DND-41 (cell line): ENCODE data around the gene KCNH2.

ENCODE experiments used
- CTCF ChIP-seq: IDR thresholded peaks from 2 replicates; pipeline ENCODE4 v1.5.1; 2012; ENCODE audit warnings: borderline replicate concordance, low read length, moderate library complexity, mild to moderate bottlenecking; ENCODE audit not compliant: poor library complexity, severe bottlenecking; ENCODE audit errors: extremely low read depth
- EZH2 ChIP-seq: IDR thresholded peaks from 3 replicates; pipeline ENCODE4 v1.6.1; 2012; ENCODE audit warnings: borderline replicate concordance, low read depth, mild to moderate bottlenecking, moderate library complexity, low read length, inconsistent platforms; ENCODE audit not compliant: severe bottlenecking

- TF ChIP-seq CTCF (no peak), EZH2 (no peak)
Measured at GRCh38 chr7:150968734-150969372, 9.3 kb downstream of the KCNH2 start.
